ENCODE results near the gene PTPRN2.
"Not testable (repeated sequence)": the region's sequence is repeated elsewhere in the genome, so short reads cannot be mapped to it uniquely, and the experiment has no call there.

Gene PTPRN2

DNA sequence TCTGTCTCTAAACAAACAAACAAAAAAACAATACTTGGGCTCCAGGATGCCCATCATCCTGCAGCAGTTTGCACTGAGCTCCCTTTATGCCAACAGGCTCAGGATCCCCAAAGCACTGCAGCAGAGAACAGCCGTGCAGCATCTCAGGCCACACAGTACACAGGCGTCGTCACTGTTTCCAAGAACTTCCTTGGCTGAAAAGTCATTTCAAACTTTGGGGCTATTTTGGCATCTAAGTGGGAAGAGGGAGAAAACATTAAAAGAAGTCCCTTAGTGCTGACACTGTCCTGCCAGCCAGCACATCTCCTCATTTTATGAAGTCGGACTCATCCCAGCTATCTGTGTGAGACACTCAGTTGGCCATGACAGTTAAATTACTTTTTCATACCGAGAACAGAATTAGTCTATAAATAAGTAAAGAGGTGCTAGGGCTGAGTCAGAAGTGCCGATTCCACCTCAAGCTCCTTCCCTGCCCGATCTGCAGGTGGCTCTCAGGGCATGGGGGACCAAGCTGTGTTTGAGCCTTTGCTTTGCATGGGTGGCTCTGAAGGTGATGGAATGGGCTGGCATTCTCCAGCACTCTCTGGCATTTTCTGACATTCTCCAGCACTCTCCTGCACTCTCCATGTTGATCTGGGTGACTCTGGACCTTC, 68.5 kb downstream of the PTPRN2 start:
- no peak for DNase-seq (ENCODE audit: extremely low read depth, low read depth)
- TF ChIP-seq, protein P1, sequence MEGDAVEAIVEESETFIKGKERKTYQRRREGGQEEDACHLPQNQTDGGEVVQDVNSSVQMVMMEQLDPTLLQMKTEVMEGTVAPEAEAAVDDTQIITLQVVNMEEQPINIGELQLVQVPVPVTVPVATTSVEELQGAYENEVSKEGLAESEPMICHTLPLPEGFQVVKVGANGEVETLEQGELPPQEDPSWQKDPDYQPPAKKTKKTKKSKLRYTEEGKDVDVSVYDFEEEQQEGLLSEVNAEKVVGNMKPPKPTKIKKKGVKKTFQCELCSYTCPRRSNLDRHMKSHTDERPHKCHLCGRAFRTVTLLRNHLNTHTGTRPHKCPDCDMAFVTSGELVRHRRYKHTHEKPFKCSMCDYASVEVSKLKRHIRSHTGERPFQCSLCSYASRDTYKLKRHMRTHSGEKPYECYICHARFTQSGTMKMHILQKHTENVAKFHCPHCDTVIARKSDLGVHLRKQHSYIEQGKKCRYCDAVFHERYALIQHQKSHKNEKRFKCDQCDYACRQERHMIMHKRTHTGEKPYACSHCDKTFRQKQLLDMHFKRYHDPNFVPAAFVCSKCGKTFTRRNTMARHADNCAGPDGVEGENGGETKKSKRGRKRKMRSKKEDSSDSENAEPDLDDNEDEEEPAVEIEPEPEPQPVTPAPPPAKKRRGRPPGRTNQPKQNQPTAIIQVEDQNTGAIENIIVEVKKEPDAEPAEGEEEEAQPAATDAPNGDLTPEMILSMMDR (IDR thresholded peaks at IDR 0.05; ENCODE audit: low read depth, low read length) = no peak

DNA sequence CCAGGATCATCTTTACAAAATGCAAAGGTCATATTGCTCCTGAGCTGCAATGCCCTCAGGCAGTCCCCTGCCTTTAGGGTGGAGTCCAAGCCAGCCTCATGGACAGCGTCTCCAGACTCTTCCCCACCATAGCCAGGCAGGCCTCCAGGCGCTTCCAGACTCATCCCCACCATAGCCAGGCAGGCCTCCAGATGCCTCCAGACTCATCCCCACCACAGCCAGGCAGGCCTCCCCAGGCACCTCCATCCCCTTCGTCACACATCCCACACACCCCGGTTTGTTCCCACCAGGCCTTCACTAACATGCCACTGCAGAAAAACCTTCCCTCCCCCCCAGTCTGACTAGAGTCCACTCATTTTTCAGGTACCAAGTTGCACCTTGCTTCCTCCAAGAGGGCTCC, 70.1 kb downstream of the PTPRN2 start:
- TF ChIP-seq, protein P1 (IDR thresholded peaks at IDR 0.05; ENCODE audit: low read depth, low read length) = no peak
- no peak for DNase-seq (ENCODE audit: extremely low read depth, low read depth)

GRCh38 chr7:158517072-158517471, 70.6 kb downstream of the PTPRN2 start:
- no peak for DNase-seq (ENCODE audit: extremely low read depth, low read depth)
- TF ChIP-seq, protein P1 (IDR thresholded peaks at IDR 0.05; ENCODE audit: low read depth, low read length) = no peak

DNA sequence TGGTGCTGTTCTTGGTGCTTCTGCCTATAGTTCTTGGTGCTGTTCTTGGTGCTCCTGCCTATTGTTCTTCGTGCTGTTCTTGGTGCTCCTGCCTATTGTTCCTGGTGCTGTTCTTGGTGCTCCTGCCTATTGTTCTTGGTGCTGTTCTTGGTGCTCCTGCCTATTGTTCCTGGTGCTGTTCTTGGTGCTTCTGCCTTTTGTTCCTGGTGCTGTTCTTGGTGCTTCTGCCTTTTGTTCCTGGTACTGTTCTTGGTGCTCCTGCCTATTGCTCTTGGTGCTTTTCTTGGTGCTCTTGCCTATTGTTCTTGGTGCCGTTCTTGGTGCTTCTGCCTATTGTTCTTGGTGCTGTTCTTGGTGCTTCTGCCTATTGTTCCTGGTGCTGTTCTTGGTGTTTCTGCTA, 71.1 kb downstream of the PTPRN2 start:
- TF ChIP-seq, protein P1 (IDR thresholded peaks at IDR 0.05; ENCODE audit: low read depth, low read length) = no peak

DNA sequence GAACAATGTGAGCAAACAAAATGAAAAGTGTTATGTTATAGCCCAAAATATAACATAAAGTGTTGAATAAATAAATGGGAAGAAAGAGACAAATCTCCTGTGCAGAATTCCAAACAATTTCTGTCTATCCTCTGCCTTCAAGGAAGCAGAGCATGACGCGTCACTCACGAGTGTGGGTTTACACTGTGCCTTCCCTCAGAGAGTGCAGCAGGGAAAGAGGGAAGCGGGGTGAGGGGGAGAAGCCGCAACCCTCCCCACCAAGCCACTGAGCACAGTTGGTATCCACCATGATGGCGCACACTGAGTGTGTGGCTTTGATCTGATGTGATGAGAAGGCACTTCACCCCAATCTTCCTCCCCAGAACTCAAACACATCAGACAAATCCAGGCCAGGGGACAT, 74.8 kb downstream of the PTPRN2 start:
- no peak for DNase-seq (ENCODE audit: extremely low read depth, low read depth)
- TF ChIP-seq, protein P1 (IDR thresholded peaks at IDR 0.05; ENCODE audit: low read depth, low read length) = no peak

More for the DNA sequence above, 71.1 kb downstream of the PTPRN2 start:
- DNase-seq (ENCODE audit: extremely low read depth, low read depth) = no peak

DNA sequence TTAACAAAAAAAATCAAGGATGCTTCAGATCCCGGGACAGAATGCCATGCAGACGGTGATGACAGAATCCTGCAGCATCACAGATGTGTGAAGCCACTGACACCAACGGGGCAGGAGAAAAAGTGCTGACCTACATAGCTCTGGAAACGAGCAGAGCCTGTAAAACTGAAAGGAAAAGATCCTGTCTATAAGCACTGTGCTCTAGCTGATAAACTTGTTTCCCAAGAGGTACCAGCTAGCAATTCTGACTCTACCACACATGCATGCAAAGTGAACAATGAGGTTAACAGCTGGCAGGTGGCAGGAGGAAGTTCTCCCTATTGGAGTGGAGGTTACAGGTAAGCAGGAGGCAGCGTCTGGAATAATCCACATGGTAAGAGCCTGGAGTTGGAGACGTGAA, 75.6 kb downstream of the PTPRN2 start:
- TF ChIP-seq, protein P1 (IDR thresholded peaks at IDR 0.05; ENCODE audit: low read depth, low read length) = no peak
- no peak for DNase-seq (ENCODE audit: extremely low read depth, low read depth)

DNA sequence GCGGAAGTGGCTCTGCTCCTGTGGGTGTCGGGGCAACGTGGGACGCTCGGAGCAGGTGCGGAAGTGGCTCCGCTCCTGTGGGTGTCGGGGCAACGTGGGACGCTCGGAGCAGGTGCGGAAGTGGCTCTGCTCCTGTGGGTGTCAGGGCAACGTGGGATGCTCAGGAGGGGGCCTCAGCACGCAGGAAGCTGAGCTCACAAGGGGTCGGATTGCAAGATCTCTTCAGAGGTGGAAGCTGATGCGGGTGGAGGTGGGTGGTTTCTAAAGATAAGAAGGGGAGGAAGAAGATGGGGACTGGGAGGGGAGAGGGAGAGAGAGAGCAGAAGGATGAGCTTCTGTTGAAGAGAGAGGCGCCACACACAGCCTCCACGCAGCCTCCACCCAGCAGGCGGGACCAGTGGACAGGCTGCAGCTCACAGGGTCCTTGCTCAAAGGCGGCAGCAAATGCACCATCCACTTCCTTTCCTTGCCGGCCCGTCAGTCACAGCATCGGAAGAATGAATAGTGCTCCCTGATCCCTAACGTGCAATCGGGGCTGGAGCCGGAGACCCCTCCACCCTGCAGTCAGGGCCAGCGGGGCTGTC, 78.7 kb downstream of the PTPRN2 start:
- TF ChIP-seq, protein P1 (IDR thresholded peaks at IDR 0.05; ENCODE audit: low read depth, low read length) = no peak
- no peak for DNase-seq (ENCODE audit: extremely low read depth, low read depth)

- DNase-seq (ENCODE audit: extremely low read depth, low read depth) = not testable (repeated sequence)
Observed at GRCh38 chr7:158508321-158508720, 79.3 kb downstream of the PTPRN2 start.

Data from AG09319 (cell line).